GM21447 (cell line): ENCODE results near the gene LIF.
"Not testable (repeated sequence)": the region's sequence is repeated elsewhere in the genome, so short reads cannot be mapped to it uniquely, and the experiment has no call there.

Experiments used
- ATAC-seq: cut with Tn5 transposase; IDR thresholded peaks from one replicate; pipeline ENCODE4 v1.9.1; 2021; ENCODE audit not compliant: unreplicated experiment

LIF gene

DNA sequence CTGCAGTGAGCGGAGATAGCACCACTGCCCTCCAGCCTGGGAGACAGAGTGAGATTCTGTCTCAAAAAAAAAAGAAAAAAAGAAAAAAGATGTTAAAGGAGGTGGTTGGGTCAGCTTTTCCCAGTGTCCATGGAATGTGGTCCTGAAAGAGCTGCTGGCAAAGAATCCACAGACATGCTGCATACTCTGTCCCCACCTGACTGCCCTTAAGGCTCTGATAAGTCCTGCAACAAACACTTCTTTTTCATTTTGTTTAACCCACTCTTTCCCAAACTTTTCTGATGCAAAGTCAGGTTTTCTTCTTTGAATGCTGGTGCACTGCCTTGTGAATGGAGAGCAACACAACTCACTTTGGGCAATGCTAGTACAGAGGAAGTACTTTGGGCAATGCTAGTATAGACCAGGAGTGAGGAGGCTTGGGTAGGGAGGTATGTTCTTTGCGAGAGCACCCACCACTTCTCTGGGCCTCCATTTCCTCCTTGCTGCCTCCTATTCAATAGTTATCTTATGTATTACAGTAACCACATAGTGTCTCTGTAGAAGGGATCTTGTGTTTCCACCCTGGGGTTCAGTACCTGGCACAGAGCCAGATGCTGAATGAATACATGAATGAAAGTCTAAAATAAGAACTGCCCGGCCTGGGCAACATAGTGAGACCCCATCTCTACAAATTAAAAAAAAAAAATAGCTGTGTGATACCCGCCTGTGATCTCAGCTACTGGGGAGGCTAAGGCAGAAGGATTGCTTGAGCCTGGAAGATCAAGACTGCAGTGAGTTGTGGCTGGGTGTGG is 18.9 kb downstream of the LIF start:
- no peak for ATAC-seq

- ATAC-seq: no peak
Observed at GRCh38 chr22:30226192-30226832, 20.2 kb downstream of the LIF start.

DNA sequence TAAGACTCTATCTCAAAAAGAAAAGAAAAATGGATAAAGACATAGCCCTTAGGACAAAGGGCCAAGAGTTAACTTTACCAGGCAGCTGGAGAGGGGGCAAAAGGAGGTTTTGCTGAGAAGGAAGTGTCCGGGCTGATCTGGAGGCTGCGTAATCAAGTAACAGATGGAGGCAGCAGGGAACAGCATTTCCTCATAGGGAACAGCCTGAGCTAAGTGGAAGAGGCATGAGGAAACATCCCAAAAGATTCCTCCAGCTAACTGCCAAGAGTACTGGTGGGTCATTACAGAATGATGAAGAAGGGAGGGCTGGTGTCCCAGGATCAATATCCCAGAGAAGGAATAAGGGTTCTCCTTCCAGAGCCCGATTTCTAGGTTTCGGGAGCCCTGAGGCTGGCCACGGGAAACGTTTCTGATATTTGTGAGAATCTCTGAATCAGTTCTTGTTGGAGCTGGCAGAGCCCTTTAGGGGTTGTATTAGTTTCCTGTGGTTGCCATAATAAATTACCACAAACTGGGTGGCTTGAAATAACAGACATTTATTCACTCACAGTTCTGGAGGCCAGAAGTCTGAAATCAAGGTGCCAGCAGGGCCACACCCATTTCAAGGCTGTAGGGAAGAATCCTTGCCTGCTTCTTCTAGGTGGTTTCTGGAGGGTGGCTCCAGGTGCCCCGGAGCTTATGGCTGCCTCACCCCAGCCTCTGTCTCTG is 21.2 kb downstream of the LIF start:
- no peak for ATAC-seq

GRCh38 chr22:30224161-30224857 is 22.2 kb downstream of the LIF start:
- no peak for ATAC-seq

- ATAC-seq: no peak
Observed at GRCh38 chr22:30223303-30223702, 23.3 kb downstream of the LIF start.

DNA sequence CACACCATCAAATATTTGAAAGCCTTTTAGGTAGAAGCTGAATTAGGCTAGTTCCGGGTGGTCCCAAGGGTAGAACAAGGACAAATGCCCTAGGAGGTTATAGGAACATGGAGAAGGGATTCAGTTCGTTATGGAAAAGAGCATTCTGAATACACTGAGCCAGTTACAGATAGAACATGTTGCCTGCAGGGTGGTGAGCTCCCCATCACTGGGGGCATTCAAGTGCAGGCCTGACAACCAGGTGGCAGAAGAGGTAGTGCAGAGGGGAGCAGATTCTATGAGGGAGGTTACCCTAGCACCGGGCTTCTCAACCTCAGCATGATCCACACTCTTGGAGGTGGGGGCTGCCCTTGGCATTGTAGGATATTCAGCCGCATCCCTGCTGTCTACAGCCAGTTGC is 24.2 kb downstream of the LIF start:
- ATAC-seq: no peak

DNA sequence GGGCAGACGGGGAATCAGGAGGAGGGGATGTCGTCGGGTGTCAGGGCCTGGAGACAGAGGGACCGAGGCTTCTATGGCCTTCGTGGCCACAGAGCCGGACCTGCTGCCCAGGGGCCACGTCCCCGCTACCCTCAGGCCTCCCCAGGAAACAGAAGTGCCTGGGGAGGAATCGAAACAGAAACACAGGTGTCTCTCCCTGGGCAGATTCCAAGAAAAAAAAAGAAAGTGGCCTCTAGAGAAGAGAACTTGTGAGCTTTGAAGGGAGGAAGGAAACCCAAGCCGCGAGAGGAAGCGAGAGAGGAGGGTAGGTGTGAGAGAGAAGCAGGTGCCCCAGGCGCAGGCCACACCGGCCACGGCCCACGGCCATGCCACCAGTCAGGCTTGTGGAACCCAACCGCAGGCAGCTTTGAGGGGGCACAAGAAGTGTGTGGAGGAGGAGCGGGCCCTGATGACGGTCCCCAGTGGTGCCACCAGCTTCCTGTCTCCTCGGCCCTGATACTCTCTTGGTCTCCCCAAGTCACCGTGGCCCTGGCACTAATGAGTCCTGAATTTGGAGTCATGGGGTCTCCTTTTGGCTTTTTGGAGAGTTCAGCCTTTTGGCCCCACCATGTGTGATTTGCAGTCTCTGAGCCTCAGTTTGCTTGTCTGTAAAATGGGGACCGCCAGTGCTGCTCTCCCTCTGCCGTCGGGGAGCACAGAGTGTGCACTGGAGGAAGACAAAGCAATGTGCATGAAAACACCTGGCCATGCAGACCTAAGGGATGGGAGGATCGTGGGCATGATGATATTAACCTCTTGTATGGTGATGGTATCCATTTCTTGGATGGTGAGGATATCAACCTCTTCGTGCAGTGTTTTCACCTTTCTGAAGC is 25.2 kb downstream of the LIF start:
- no peak for ATAC-seq

- no peak for ATAC-seq
Observed at GRCh38 chr22:30220338-30221012, 26.1 kb downstream of the LIF start.

- no peak for ATAC-seq
Observed at GRCh38 chr22:30219668-30220278, 26.8 kb downstream of the LIF start.

DNA sequence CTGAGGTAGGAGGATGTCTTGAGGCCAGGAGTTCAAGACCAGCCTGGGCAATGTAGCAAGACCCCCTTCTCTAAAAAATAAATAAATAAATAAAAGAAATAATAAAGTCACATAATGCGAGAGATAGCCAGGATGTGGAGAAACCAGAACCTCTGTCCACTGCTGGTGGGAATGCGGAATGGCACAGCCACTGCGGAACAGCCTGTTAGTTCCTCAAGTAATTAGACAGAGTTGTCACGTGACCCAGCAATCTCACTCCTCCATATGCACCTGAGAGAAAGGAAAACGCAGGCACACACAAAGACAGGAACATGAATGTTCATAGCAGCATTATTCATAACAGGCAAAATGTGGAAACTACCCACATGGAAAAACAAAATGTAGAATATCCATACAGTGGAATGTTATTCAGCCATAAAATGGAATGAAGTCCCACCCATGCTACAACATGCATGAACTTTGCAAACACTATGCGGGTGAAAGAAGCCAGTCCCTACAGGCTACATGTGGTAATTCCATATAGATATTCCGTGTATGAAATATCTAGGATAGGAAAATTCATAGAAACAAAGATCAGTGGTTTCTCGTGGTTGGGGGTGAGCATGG is 27.4 kb downstream of the LIF start:
- ATAC-seq: no peak

DNA sequence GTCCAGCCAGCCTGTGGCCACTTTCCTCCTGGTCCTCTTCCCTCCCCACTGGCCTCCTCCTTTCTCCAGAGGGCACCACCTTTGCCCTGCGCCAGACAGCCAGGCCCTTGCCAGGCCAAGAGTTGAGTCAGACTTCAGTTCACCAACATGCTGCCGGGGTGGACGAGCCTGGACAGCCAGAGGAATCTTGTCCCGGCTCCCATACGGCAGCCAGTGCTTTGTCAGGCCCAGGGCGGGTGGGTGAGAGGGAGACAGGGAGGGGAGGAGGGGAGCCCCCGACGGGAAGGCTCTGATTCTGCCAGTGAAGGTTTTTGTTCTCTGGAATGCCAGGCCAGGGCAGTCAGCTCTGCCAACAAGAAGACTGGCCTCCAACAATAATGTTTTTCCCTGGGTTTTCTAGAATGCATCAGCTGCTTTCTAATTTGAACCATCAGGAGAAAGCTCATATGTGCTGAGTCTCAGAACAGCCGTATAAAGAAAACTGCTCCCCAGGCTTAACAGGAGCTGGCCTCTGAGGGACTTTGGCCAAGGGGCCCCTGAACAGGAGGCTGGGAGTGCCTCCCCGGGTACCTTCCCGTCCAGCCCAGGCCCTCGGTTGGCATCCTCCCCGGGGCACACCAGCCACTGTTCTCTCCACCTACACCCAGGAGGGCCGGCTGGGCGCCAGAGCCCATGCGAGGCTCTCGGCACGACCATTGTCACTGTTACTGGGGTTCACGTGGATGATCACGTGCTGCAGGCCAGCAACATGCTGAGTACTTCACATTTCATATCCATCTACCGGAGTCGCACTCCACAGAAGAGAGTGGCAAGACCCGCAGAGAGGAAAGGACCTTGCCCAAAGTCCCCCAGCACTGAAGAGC is 28.6 kb downstream of the LIF start:
- no peak for ATAC-seq

- no peak for ATAC-seq
Observed at GRCh38 chr22:30216710-30217109, 29.8 kb downstream of the LIF start.

DNA sequence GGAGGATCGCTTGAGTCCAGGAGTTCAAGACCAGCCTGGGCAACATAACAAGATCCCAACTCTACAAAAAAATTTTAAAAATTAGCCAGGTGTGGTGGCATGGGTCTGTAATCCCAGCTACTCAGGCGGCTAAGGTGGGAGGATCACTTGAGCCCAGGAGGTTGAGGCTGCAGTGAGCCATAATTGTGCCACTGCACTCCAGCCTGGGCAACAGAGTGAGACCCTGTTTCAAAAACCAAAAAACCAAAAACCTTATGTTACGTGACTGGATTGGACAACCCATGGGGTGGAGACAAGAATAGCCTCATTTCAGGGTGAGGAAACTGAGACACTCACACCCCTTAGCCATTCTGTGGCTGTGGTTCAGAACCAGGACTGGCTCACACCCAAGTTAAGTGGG is 30.3 kb downstream of the LIF start:
- ATAC-seq: not testable (repeated sequence)

DNA sequence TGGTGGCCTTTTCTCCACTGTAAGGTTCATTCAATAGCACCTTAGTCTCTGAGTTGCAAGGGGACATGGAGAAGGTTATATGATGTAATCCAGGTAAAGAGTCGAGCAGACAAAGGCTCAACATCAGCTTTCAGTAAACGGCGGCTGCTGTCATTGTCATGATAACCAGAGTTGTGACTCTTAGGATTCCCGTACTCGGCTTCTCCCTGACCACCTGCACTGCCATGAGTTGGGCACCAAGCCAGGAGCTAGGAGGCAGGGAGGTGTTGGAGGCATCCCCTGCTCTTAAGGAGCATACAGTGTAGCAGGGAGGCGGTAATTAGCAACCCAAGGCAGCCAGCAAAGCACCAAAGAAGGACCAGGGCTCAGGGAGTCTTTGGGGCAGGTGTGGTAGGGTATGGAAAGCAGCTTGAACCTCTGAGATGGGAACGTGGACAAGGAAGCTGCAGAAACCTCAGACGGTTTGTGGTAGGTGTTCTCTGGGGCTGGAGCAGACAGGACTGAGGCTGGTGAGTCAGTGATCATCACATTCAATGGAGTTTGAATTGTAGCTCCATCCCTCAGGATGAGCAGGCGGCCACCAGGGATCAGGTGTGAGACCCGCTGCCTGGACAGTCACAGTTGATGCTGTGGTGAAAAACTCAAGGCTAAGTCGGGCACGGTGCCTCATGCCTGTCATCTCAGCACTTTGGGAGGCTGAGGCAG is 31.7 kb downstream of the LIF start:
- ATAC-seq: no peak

DNA sequence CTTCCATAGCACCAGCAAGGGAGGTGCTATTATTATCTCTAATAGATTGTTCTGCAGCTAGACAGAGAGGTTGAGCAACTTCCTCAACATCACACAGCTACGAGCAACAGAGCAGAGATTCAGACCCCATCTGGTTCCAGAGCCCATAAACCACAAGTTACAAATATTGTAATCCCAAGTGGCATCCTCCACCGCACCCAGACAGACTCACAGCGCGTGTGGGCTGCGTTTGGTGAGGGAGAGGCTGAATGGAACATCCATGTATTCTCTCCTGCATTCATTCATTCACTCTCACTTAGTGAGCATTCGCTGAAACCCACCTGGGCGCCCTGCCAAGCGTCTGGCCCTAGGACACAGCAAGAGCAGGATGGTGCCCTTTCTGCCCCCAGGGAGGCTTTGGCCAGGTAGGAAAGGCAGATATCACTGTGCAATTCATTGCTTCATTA is 33.5 kb downstream of the LIF start:
- no peak for ATAC-seq

- ATAC-seq: no peak
Observed at GRCh38 chr22:30212363-30212995, 34.1 kb downstream of the LIF start.
